ENCODE results near the gene TEK.
A peak's percentile ranks its signal among the peaks of the same experiment; 100 is the strongest.

TEK gene

GRCh38 chr9:27248702-27249101 is 139.7 kb downstream of the TEK start:
- no peak for DNase-seq

GRCh38 chr9:27258662-27259061 is 149.6 kb downstream of the TEK start:
- DNase-seq = no peak

GRCh38 chr9:27260789-27261516 is 151.9 kb downstream of the TEK start:
- no peak for DNase-seq

GRCh38 chr9:27261517-27262211 is 152.6 kb downstream of the TEK start:
- no peak for DNase-seq

GRCh38 chr9:27272103-27272502 is 163.1 kb downstream of the TEK start:
- DNase-seq = no peak

GRCh38 chr9:27273186-27273585 is 164.2 kb downstream of the TEK start:
- no peak for DNase-seq

GRCh38 chr9:27276193-27277030 is 167.4 kb downstream of the TEK start:
- DNase-seq = peak in 1 of 2 experiments; percentile 62

GRCh38 chr9:27278374-27278773 is 169.3 kb downstream of the TEK start:
- DNase-seq = no peak

- DNase-seq = no peak
These were observed 170.6 kb downstream of the TEK start for GRCh38 chr9:27279611-27280010.
